ENCODE results near the gene CTNNA3. TPM values are rescaled to one million over a fixed set of nuclear protein-coding genes. Genes with fewer than 3 reads are reported as not detected.

CTNNA3 gene
- total RNA-seq, 6 experiments from 2014 or later, result 0.19 to 3.6 (median 1.2) TPM

GRCh38 chr10:67476201-67476600 lies 219.8 kb downstream of the CTNNA3 start:
- Histone ChIP-seq H3K27ac (no peak overlapping the region), H3K4me3 (no peak overlapping the region), H3K4me1 (no peaks in the 10 kb centered on the region), H3K36me3 (no peaks in the 10 kb centered on the region), H3K27me3 (no peaks in the 10 kb centered on the region), H3K9me3 (no peaks in the 10 kb centered on the region)
- no CpG with 5 or more reads among the region's 4 CpGs for WGBS (ENCODE audit: insufficient coverage, low coverage, low lambda C conversion rate, missing lambda C conversion rate)
- no peak for DNase-seq
- TF ChIP-seq CTCF (IDR thresholded peaks at IDR 0.05), result no peak
- no peak for TF ChIP-seq POLR2A (IDR thresholded peaks at IDR 0.05)
- peak in 1 of 4 donors; percentile 29 for ATAC-seq
- intact Hi-C loops (cut with DNase I), result no loop called here

- H3K4me1 ChIP-seq, result no peaks in the 10 kb centered on the region
- WGBS (ENCODE audit: insufficient coverage, low coverage, low lambda C conversion rate, missing lambda C conversion rate), result 61% methylated on average over 3 of the region's 3 CpGs
- TF ChIP-seq CTCF (IDR thresholded peaks at IDR 0.05), result no peak
- no peak for TF ChIP-seq POLR2A (IDR thresholded peaks at IDR 0.05)
- no peak for ATAC-seq
- no peaks in the 10 kb centered on the region for H3K9me3 ChIP-seq
- H3K36me3 ChIP-seq, result no peaks in the 10 kb centered on the region
- DNase-seq, result no peak
- intact Hi-C loops (cut with DNase I), result no loop called here
- no peaks in the 10 kb centered on the region for H3K27me3 ChIP-seq
- H3K4me3 ChIP-seq, result no peak overlapping the region
- no peak overlapping the region for H3K27ac ChIP-seq
Measured at GRCh38 chr10:67473850-67474633, 222.0 kb downstream of the CTNNA3 start.

- 56% methylated on average over 3 of the region's 3 CpGs for WGBS (ENCODE audit: insufficient coverage, low coverage, low lambda C conversion rate, missing lambda C conversion rate)
- TF ChIP-seq POLR2A (IDR thresholded peaks at IDR 0.05), result no peak
- TF ChIP-seq CTCF (IDR thresholded peaks at IDR 0.05), result no peak
- no peaks in the 10 kb centered on the region for H3K36me3 ChIP-seq
- no peaks in the 10 kb centered on the region for H3K9me3 ChIP-seq
- H3K4me1 ChIP-seq, result no peaks in the 10 kb centered on the region
- no peak overlapping the region for H3K4me3 ChIP-seq
- ATAC-seq (no peak), DNase-seq (no peak)
- no peak overlapping the region for H3K27ac ChIP-seq
- H3K27me3 ChIP-seq, result no peaks in the 10 kb centered on the region
- intact Hi-C loops (cut with DNase I), result no loop called here
Measured at GRCh38 chr10:67471022-67471421, 225.0 kb downstream of the CTNNA3 start.

- DNase-seq (no peak), ATAC-seq (no peak)
- H3K4me1 ChIP-seq, result no peaks in the 10 kb centered on the region
- H3K27ac ChIP-seq, result no peak overlapping the region
- intact Hi-C loops (cut with DNase I), result no loop called here
- no peaks in the 10 kb centered on the region for H3K9me3 ChIP-seq
- WGBS (ENCODE audit: insufficient coverage, low coverage, low lambda C conversion rate, missing lambda C conversion rate), result 50% methylated on average over 3 of the region's 3 CpGs
- TF ChIP-seq POLR2A (IDR thresholded peaks at IDR 0.05) (no peak), CTCF (IDR thresholded peaks at IDR 0.05) (no peak)
- no peaks in the 10 kb centered on the region for H3K27me3 ChIP-seq
- H3K36me3 ChIP-seq, result no peaks in the 10 kb centered on the region
- H3K4me3 ChIP-seq, result no peak overlapping the region
Measured at GRCh38 chr10:67464278-67464677, 231.7 kb downstream of the CTNNA3 start.

Measured in right lobe of liver (tissue), 6 donors.